CD14-positive monocyte (primary cell): Measurements from ENCODE around the gene ZNF536. TPM values are rescaled to one million over a fixed set of nuclear protein-coding genes. Genes with fewer than 3 reads are reported as not detected.

Experiments used
- DNase-seq, 3 donors: peaks; one replicate each; pipeline ENCODE4 v3.0.0-alpha.2; 2011 to 2022
- H2AFZ ChIP-seq: 2 replicates; pipeline ENCODE4 v1.6.0; 2012; ENCODE audit warnings: mild to moderate bottlenecking, low read depth, low read length, inconsistent platforms; ENCODE audit not compliant: insufficient read depth, poor library complexity, severe bottlenecking
- H3K27ac ChIP-seq, 2 donors: 1 replicate in 1 of 2; 2 replicates in 1 of 2; pipeline ENCODE4 v1.5.1; 2012 to 2013; ENCODE audit warnings: low read length in 2 of 2, control low read depth in 1 of 2, inconsistent platforms in 1 of 2, low read depth in 1 of 2, mild to moderate bottlenecking in 1 of 2
- H3K27me3 ChIP-seq, 2 donors: one replicate each; pipeline versions ENCODE4 v1.6.0 to v1.6.1; 2011 to 2013; ENCODE audit warnings: low read length in 2 of 2; ENCODE audit not compliant: control insufficient read depth in 2 of 2, insufficient read depth in 2 of 2
- H3K36me3 ChIP-seq, 2 donors: replicated peaks in 1 of 2; 1 replicate in 1 of 2; 2 replicates in 1 of 2; pipeline versions ENCODE4 v1.5.1 to v1.6.1; 2012 to 2013; ENCODE audit warnings: low read length in 2 of 2, control low read depth in 1 of 2, inconsistent platforms in 1 of 2, mild to moderate bottlenecking in 1 of 2; ENCODE audit not compliant: insufficient read depth in 2 of 2, control insufficient read depth in 1 of 2
- H3K4me1 ChIP-seq, 2 donors: 1 replicate in 1 of 2; 2 replicates in 1 of 2; pipeline versions ENCODE4 v1.5.1 to v1.6.1; 2012 to 2013; ENCODE audit warnings: low read length in 2 of 2, control low read depth in 1 of 2, inconsistent platforms in 1 of 2, mild to moderate bottlenecking in 1 of 2, moderate library complexity in 1 of 2; ENCODE audit not compliant: insufficient read depth in 2 of 2, control insufficient read depth in 1 of 2
- H3K4me2 ChIP-seq: replicated peaks from 2 replicates; pipeline ENCODE3; 2012; ENCODE audit warnings: low read length, moderate library complexity, mild to moderate bottlenecking; ENCODE audit not compliant: poor library complexity, severe bottlenecking; ENCODE audit errors: extremely low read depth
- H3K4me3 ChIP-seq, 3 experiments: fragments of 200-600 bp in 1 of 3; sonication (generic) in 1 of 3; replicated peaks in 1 of 3; 1 replicate in 2 of 3; 2 replicates in 1 of 3; pipeline ENCODE4 v1.5.1; 2011 to 2013; ENCODE audit warnings: low read length in 3 of 3, mild to moderate bottlenecking in 3 of 3, control low read depth in 2 of 3, low read depth in 2 of 3, inconsistent platforms in 1 of 3, moderate library complexity in 1 of 3
- H3K79me2 ChIP-seq: 2 replicates; pipeline ENCODE4 v1.6.0; 2012; ENCODE audit warnings: mild to moderate bottlenecking, control low read depth, inconsistent platforms, low read length, moderate library complexity; ENCODE audit not compliant: insufficient read depth
- H3K9ac ChIP-seq: 2 replicates; pipeline ENCODE4 v1.6.0; 2017; ENCODE audit warnings: low read length, mild to moderate bottlenecking; ENCODE audit not compliant: insufficient read depth, poor library complexity, severe bottlenecking
- H3K9me3 ChIP-seq, 2 donors: replicated peaks in 1 of 2; 1 replicate in 1 of 2; 2 replicates in 1 of 2; pipeline versions ENCODE4 v1.5.1 to v1.6.1; 2012 to 2013; ENCODE audit warnings: low read length in 2 of 2, control low read depth in 1 of 2; ENCODE audit not compliant: control insufficient read depth in 1 of 2, insufficient read depth in 1 of 2
- H4K20me1 ChIP-seq: 2 replicates; pipeline ENCODE4 v1.6.0; 2012; ENCODE audit warnings: mild to moderate bottlenecking, low read length, control low read depth, moderate library complexity; ENCODE audit not compliant: insufficient read depth
- H3K27ac Mint-ChIP-seq, 7 donors: one replicate each; pipeline ENCODE4 v1.8.0; 2020; ENCODE audit warnings: mild to moderate bottlenecking in 7 of 7, mixed read lengths in 7 of 7, moderate library complexity in 6 of 7, inconsistent platforms in 2 of 7
- H3K27me3 Mint-ChIP-seq, 3 donors: one replicate each; pipeline ENCODE4 v1.8.0; 2021 to 2022; ENCODE audit warnings: low read depth in 3 of 3, mild to moderate bottlenecking in 3 of 3, mixed read lengths in 3 of 3, moderate library complexity in 3 of 3, inconsistent platforms in 1 of 3
- H3K36me3 Mint-ChIP-seq, 2 donors: one replicate each; pipeline ENCODE4 v1.8.0; 2020; ENCODE audit warnings: mixed read lengths in 2 of 2, inconsistent platforms in 1 of 2, mild to moderate bottlenecking in 1 of 2
- H3K4me1 Mint-ChIP-seq: one replicate; pipeline ENCODE4 v1.8.0; 2020; ENCODE audit warnings: mild to moderate bottlenecking, mixed read lengths
- H3K4me3 Mint-ChIP-seq, 2 donors: one replicate each; pipeline ENCODE4 v1.8.0; 2020; ENCODE audit warnings: mild to moderate bottlenecking in 2 of 2, mixed read lengths in 2 of 2, moderate library complexity in 1 of 2
- H3K9me3 Mint-ChIP-seq, 7 donors: one replicate each; pipeline ENCODE4 v1.8.0; 2020 to 2022; ENCODE audit warnings: mixed read lengths in 7 of 7, mild to moderate bottlenecking in 6 of 7, moderate library complexity in 6 of 7, inconsistent platforms in 2 of 7
- WGBS: methylation state at CpG from one replicate; pipeline ENCODE4 v1.1.5; 2013; ENCODE audit warnings: missing lambda C conversion rate; ENCODE audit not compliant: insufficient coverage; 5-methylcytosine and 5-hydroxymethylcytosine counted together
- intact Hi-C, 2 donors: fragments of 100-400 bp; cut with micrococcal nuclease; formaldehyde crosslinking; loops; one replicate each; pipeline versions ENCODE4 v1.15.0 to v1.15.1; 2023
- polyA plus RNA-seq, 3 donors: library from polyadenylated mRNA; depleted of rRNA in 1 of 3; unstranded in 2 of 3; stranded (reverse) in 1 of 3; fragments of 300-500 nt in 2 of 3; fragments of >200 nt in 1 of 3; fragmentation: Illumina TruSeq in 2 of 3; gene quantifications; 1 replicate in 2 of 3; 2 replicates in 1 of 3; pipeline ENCODE4 v1.2.3, GENCODE V29; 2012 to 2021
- TF ChIP-seq, protein P1 (sequence below): fragments of 200-600 bp; IDR thresholded peaks from one replicate; pipeline ENCODE4 v1.8.0; 2022; ENCODE audit warnings: antibody characterized with exemption, mild to moderate bottlenecking

The ZNF536 gene
- polyA plus RNA-seq, 3 donors = not detected

DNA sequence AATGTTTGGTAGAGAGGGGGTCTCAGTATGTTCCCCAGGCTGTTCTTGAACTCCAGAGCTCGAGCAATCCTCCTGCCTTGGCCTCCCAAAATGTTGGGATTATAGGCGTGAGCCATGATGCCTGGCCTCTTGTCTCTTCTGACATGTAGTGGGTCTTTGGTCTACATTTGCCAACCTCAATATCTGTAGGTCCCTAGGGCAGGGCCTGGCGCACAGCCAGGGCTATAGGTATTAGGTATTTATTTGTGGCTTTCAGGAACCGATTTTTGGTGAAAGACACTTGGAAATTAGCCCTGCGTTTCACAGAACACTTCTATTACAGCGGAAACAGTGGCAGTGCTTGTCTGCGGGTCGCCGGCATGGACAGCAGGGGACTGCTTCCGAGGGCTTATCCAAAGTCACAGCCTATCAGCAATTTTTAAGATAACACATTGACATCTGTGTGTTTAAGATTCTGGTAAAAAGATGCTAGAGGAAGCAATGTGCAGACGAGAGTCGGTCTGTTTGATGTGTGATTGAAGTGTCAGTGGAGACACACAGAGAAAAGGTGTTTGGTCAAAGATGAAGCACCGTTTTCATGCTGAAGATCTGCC, 14.5 kb downstream of the ZNF536 start:
- H3K36me3 ChIP-seq = no peaks in the 10 kb centered on the region

DNA sequence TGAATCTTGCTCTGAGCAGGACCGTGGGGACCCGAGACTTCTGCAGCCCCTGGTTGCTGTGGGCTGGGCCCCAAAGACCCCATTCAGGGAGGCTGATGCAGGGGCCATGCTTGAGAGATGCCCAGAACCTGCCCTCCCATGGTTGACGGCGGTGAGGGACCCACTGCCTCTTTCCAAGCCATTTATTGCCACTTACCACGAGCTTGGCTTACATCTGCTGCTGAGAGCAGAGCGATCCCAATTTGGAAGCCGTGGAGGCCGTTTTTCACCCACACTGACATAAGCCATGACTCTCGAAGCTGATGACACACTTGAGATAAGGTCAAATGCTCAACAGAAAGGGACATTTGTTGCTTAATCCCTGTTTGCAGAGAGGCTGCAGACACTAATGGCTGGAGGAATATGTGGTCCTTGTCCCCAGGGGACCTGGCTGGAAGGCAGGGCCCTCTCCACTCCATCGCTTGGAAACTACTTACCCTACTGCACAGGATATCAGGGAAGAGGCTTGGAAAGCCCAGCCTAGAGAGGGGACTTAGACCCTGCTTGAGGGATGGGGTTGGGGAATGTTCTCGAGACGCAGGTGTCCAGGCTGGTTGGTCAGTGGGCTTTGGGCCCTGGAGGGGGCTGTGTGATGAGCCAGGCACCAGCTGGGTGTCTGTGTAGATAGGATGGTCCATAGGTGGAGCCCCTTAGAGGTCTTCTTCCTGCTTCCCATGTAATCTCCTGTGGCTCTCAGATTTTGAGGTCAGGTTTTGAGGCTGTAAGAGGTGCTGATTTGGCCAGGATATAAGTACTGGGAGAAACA, 15.3 kb downstream of the ZNF536 start:
- Histone ChIP-seq H3K9ac (no peak overlapping the region), H3K4me3 (no peak overlapping the region), H3K36me3 (no peaks in the 10 kb centered on the region), H4K20me1 (no peaks in the 10 kb centered on the region), H3K9me3 (no peaks in the 10 kb centered on the region), H3K27ac (no peak overlapping the region), H3K79me2 (no peaks in the 10 kb centered on the region), H2AFZ (no peak overlapping the region), H3K4me1 (no peaks in the 10 kb centered on the region), H3K27me3 (no peaks in the 10 kb centered on the region), H3K4me2 (no peak overlapping the region)
- Mint-ChIP-seq H3K9me3 (peaks cover 0 to 2% (median 0%) of the 10 kb centered on the region in 7 donors), H3K27ac (no peak overlapping the region), H3K4me1 (no peaks in the 10 kb centered on the region), H3K27me3 (peaks cover 8 to 17% (median 11%) of the 10 kb centered on the region in 3 donors), H3K4me3 (no peak overlapping the region), H3K36me3 (no peaks in the 10 kb centered on the region)
- TF ChIP-seq, protein P1, sequence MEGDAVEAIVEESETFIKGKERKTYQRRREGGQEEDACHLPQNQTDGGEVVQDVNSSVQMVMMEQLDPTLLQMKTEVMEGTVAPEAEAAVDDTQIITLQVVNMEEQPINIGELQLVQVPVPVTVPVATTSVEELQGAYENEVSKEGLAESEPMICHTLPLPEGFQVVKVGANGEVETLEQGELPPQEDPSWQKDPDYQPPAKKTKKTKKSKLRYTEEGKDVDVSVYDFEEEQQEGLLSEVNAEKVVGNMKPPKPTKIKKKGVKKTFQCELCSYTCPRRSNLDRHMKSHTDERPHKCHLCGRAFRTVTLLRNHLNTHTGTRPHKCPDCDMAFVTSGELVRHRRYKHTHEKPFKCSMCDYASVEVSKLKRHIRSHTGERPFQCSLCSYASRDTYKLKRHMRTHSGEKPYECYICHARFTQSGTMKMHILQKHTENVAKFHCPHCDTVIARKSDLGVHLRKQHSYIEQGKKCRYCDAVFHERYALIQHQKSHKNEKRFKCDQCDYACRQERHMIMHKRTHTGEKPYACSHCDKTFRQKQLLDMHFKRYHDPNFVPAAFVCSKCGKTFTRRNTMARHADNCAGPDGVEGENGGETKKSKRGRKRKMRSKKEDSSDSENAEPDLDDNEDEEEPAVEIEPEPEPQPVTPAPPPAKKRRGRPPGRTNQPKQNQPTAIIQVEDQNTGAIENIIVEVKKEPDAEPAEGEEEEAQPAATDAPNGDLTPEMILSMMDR = no peak
- intact Hi-C loops = no loop called here
- no peak for DNase-seq
- WGBS = 81% methylated on average over 11 of the region's 12 CpGs

More for the DNA sequence above, 14.5 kb downstream of the ZNF536 start:
- intact Hi-C loops = loop anchor here in 1 of 2 donors (1.0 kb wide), 1 partner anchor 16 kb away; no protein-coding TSS in a partner anchor
- DNase-seq = no peak
- TF ChIP-seq, protein P1 = no peak
- Mint-ChIP-seq H3K27ac (peak overlapping the region in 1 of 7 donors; percentile 31), H3K4me1 (no peaks in the 10 kb centered on the region), H3K4me3 (no peak overlapping the region), H3K36me3 (no peaks in the 10 kb centered on the region), H3K9me3 (peaks cover 0 to 2% (median 0%) of the 10 kb centered on the region in 7 donors), H3K27me3 (peaks cover 8 to 11% (median 11%) of the 10 kb centered on the region in 3 donors)
- 94% methylated on average over 6 of the region's 13 CpGs for WGBS
- Histone ChIP-seq H3K27ac (no peak overlapping the region), H3K27me3 (no peaks in the 10 kb centered on the region), H3K4me2 (no peak overlapping the region), H3K9ac (no peak overlapping the region), H3K4me3 (no peak overlapping the region), H2AFZ (no peak overlapping the region), H4K20me1 (no peaks in the 10 kb centered on the region), H3K9me3 (no peaks in the 10 kb centered on the region), H3K4me1 (no peaks in the 10 kb centered on the region), H3K79me2 (no peaks in the 10 kb centered on the region)
